ENCODE results near the gene SFMBT2. TPM values are rescaled to one million over a fixed set of nuclear protein-coding genes. Genes with fewer than 3 reads are reported as not detected.
"Not testable (repeated sequence)": the region's sequence is repeated elsewhere in the genome, so short reads cannot be mapped to it uniquely, and the experiment has no call there.

SFMBT2 gene
- total and polyA plus RNA-seq, 4 donors, result 2.9 to 11.0 (median 6.5) TPM

DNA sequence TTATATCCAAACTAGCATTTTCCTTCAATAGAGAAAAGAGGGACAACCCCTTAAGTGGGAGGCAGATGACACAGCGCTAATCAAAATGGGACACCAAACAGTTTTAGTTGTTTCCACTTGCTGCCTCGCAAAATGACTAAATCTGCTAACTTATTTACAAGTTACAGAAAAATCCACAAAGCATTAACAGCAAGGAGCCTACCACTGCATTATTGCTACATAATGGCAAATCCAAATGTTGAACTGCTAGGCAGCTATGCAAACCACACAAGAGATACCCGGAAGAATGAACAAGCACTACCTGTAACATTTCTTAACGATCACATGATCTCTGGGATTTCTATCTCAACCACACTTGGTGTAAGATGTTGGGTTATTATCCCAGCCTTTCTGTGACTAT lies 96.7 kb downstream of the SFMBT2 start:
- Histone ChIP-seq H3K9ac (ENCODE audit: insufficient read depth in 1 of 2, low read length in 2 of 2) (no peak overlapping the region), H3K36me3 (ENCODE audit: control insufficient read depth in 4 of 4, insufficient read depth in 4 of 4, low read length in 4 of 4) (no peaks in the 10 kb centered on the region), H3K4me3 (no peak overlapping the region), H3K4me1 (ENCODE audit: control insufficient read depth in 5 of 5, insufficient read depth in 5 of 5, low read length in 5 of 5) (peaks cover 0 to 22% (median 1%) of the 10 kb centered on the region in 5 donors), H3K27ac (ENCODE audit: low read depth in 1 of 2, low read length in 1 of 2) (no peak overlapping the region), H3K9me3 (ENCODE audit: control insufficient read depth in 4 of 4, insufficient read depth in 3 of 4, low read length in 3 of 4) (peaks cover 0 to 4% (median 0%) of the 10 kb centered on the region in 4 donors), H3K27me3 (ENCODE audit: control insufficient read depth in 3 of 3, insufficient read depth in 3 of 3, low read length in 2 of 3) (peaks cover 0 to 2% (median 0%) of the 10 kb centered on the region in 3 donors)
- WGBS, 2 donors, result 78 to 85% methylated on average over 4 of the region's 4 CpGs
- DNase-seq (no peak), ATAC-seq (ENCODE audit: insufficient read depth, low FRiP score) (no peak)
- TF ChIP-seq, protein P1, sequence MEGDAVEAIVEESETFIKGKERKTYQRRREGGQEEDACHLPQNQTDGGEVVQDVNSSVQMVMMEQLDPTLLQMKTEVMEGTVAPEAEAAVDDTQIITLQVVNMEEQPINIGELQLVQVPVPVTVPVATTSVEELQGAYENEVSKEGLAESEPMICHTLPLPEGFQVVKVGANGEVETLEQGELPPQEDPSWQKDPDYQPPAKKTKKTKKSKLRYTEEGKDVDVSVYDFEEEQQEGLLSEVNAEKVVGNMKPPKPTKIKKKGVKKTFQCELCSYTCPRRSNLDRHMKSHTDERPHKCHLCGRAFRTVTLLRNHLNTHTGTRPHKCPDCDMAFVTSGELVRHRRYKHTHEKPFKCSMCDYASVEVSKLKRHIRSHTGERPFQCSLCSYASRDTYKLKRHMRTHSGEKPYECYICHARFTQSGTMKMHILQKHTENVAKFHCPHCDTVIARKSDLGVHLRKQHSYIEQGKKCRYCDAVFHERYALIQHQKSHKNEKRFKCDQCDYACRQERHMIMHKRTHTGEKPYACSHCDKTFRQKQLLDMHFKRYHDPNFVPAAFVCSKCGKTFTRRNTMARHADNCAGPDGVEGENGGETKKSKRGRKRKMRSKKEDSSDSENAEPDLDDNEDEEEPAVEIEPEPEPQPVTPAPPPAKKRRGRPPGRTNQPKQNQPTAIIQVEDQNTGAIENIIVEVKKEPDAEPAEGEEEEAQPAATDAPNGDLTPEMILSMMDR (IDR thresholded peaks at IDR 0.05; ENCODE audit: control extremely low read depth, extremely low read depth), result no peak

- Histone ChIP-seq H3K9me3 (ENCODE audit: control insufficient read depth in 4 of 4, insufficient read depth in 3 of 4, low read length in 3 of 4) (peaks cover 0 to 4% (median 0%) of the 10 kb centered on the region in 4 donors), H3K27ac (ENCODE audit: low read depth in 1 of 2, low read length in 1 of 2) (no peak overlapping the region), H3K4me1 (ENCODE audit: control insufficient read depth in 5 of 5, insufficient read depth in 5 of 5, low read length in 5 of 5) (peaks cover 0 to 10% (median 0%) of the 10 kb centered on the region in 5 donors), H3K4me3 (no peak overlapping the region), H3K36me3 (ENCODE audit: control insufficient read depth in 4 of 4, insufficient read depth in 4 of 4, low read length in 4 of 4) (peaks cover 0 to 3% (median 0%) of the 10 kb centered on the region in 4 donors), H3K9ac (ENCODE audit: insufficient read depth in 1 of 2, low read length in 2 of 2) (no peak overlapping the region), H3K27me3 (ENCODE audit: control insufficient read depth in 3 of 3, insufficient read depth in 3 of 3, low read length in 2 of 3) (peaks cover 0 to 2% (median 0%) of the 10 kb centered on the region in 3 donors)
- DNase-seq, result peak in 2 of 3 donors; percentile 12 to 30
- ATAC-seq (ENCODE audit: insufficient read depth, low FRiP score), result no peak
- TF ChIP-seq, protein P1 (IDR thresholded peaks at IDR 0.05; ENCODE audit: control extremely low read depth, extremely low read depth), result no peak
- 72 to 83% methylated on average over 7 of the region's 7 CpGs for WGBS, 2 donors
Measured at GRCh38 chr10:7312488-7312857, 98.4 kb downstream of the SFMBT2 start.

GRCh38 chr10:7311850-7312487 lies 98.9 kb downstream of the SFMBT2 start:
- 92 to 93% methylated on average over 13 of the region's 13 CpGs for WGBS, 2 donors
- not testable (repeated sequence) for DNase-seq; H3K27me3 ChIP-seq (ENCODE audit: control insufficient read depth in 3 of 3, insufficient read depth in 3 of 3, low read length in 2 of 3); H3K9me3 ChIP-seq (ENCODE audit: control insufficient read depth in 4 of 4, insufficient read depth in 3 of 4, low read length in 3 of 4); H3K9ac ChIP-seq (ENCODE audit: insufficient read depth in 1 of 2, low read length in 2 of 2); H3K27ac ChIP-seq (ENCODE audit: low read depth in 1 of 2, low read length in 1 of 2); H3K4me3 ChIP-seq; ATAC-seq (ENCODE audit: insufficient read depth, low FRiP score); H3K36me3 ChIP-seq (ENCODE audit: control insufficient read depth in 4 of 4, insufficient read depth in 4 of 4, low read length in 4 of 4)
- peaks cover 0 to 10% (median 0%) of the 10 kb centered on the region in 5 donors for H3K4me1 ChIP-seq (ENCODE audit: control insufficient read depth in 5 of 5, insufficient read depth in 5 of 5, low read length in 5 of 5)

GRCh38 chr10:7311218-7311849 lies 99.5 kb downstream of the SFMBT2 start:
- Histone ChIP-seq H3K27ac (ENCODE audit: low read depth in 1 of 2, low read length in 1 of 2) (no peak overlapping the region), H3K4me3 (no peak overlapping the region), H3K9me3 (ENCODE audit: control insufficient read depth in 4 of 4, insufficient read depth in 3 of 4, low read length in 3 of 4) (peaks cover 0 to 3% (median 0%) of the 10 kb centered on the region in 4 donors), H3K9ac (ENCODE audit: insufficient read depth in 1 of 2, low read length in 2 of 2) (no peak overlapping the region), H3K4me1 (ENCODE audit: control insufficient read depth in 5 of 5, insufficient read depth in 5 of 5, low read length in 5 of 5) (peaks cover 0 to 10% (median 0%) of the 10 kb centered on the region in 5 donors), H3K27me3 (ENCODE audit: control insufficient read depth in 3 of 3, insufficient read depth in 3 of 3, low read length in 2 of 3) (no peaks in the 10 kb centered on the region), H3K36me3 (ENCODE audit: control insufficient read depth in 4 of 4, insufficient read depth in 4 of 4, low read length in 4 of 4) (peaks cover 0 to 3% (median 0%) of the 10 kb centered on the region in 4 donors)
- DNase-seq (no peak), ATAC-seq (ENCODE audit: insufficient read depth, low FRiP score) (no peak)
- TF ChIP-seq, protein P1 (IDR thresholded peaks at IDR 0.05; ENCODE audit: control extremely low read depth, extremely low read depth), result no peak
- WGBS, 2 donors, result 68 to 85% methylated on average over 9 of the region's 9 CpGs

All from lung (tissue), 12 donors.